Activated CD8-positive, alpha-beta memory T cell treated with anti-CD3 and anti-CD28 coated beads, Interleukin-2, amount 50 U/mL, for 24 hours (primary cell): Measurements from ENCODE around the gene APOBEC3F.

Source experiments
- DNase-seq: peaks from one replicate; pipeline ENCODE4 v3.0.0-alpha.2; 2020; ENCODE audit errors: extremely low read depth

The APOBEC3F gene

GRCh38 chr22:39092111-39092862, 51.6 kb downstream of the APOBEC3F start:
- DNase-seq = no peak

- no peak for DNase-seq
These were observed 54.2 kb downstream of the APOBEC3F start for GRCh38 chr22:39094717-39095389.

DNA sequence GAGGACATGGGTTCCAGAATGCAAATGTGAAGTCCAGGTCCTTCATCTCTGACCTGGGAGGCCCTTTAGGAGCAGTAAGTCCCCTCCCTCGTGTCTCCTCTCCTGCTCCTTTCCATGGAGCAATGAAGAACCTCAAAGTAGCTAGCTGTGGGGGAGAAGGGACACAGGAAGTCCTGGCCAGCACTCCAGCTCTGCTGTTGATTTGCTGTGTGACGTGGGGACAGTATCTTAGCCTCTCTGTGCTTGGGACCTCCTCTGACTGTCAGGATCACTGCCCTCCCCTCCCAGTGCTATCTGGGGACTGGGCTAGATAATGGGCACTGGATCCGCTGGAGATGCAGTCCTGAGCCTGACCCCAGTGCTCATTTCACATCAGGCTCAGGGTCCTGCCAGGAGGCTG, 55.3 kb downstream of the APOBEC3F start:
- DNase-seq = no peak

GRCh38 chr22:39097098-39098020, 56.7 kb downstream of the APOBEC3F start, which contains the start of gene APOBEC3H:
Gene APOBEC3H, plus strand, starts transcription at chr22:39097244. Its CDS starts 3,035 bp downstream, at chr22:39100279.
- no peak for DNase-seq

- DNase-seq = no peak
These were observed 57.4 kb downstream of the APOBEC3F start for GRCh38 chr22:39098026-39098425.

- DNase-seq = no peak
These were observed 57.9 kb downstream of the APOBEC3F start for GRCh38 chr22:39098576-39098975.

DNA sequence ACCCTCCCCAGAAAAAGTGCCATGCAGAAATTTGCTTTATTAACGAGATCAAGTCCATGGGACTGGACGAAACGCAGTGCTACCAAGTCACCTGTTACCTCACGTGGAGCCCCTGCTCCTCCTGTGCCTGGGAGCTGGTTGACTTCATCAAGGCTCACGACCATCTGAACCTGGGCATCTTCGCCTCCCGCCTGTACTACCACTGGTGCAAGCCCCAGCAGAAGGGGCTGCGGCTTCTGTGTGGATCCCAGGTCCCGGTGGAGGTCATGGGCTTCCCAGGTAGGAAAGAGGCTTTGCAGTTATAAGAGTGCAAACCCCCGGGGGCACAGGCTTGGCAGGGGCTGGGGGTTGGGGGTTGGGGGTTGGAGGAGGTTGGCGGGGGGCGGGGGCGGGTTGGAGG, 60.6 kb downstream of the APOBEC3F start:
- DNase-seq = no peak

GRCh38 chr22:39103431-39103830, 62.8 kb downstream of the APOBEC3F start:
- no peak for DNase-seq
